HEK293T (cell line): ENCODE results near the gene PRKCH.

ENCODE experiments used
- CTCF ChIA-PET: fragments of 350-600 bp; formaldehyde crosslinking; extraction: SDS; loops from one replicate; lab custom pipeline; 2021; ENCODE audit warnings: antibody characterized with exemption, inconsistent platforms; lab: Yijun Ruan, JAX
- POLR2A ChIA-PET: fragments of 350-600 bp; formaldehyde crosslinking; extraction: SDS; loops from one replicate; lab custom pipeline; 2020; ENCODE audit warnings: antibody characterized with exemption, inconsistent platforms; lab: Yijun Ruan, JAX
- DNase-seq: peaks from one replicate; pipeline ENCODE4 v3.0.0; 2012; ENCODE audit warnings: mixed read lengths; ENCODE audit errors: extremely low spot score
- ARNT ChIP-seq: fragments of 450-650 bp; IDR thresholded peaks from 2 replicates; pipeline ENCODE4 v1.6.1; 2017; ENCODE audit warnings: mild to moderate bottlenecking
- BHLHE40 ChIP-seq: fragments of 450-650 bp; IDR thresholded peaks from 2 replicates; pipeline ENCODE4 v1.6.1; 2016; ENCODE audit warnings: mild to moderate bottlenecking, moderate library complexity, borderline replicate concordance
- CTBP1 ChIP-seq: fragments of 450-650 bp; IDR thresholded peaks from 2 replicates; pipeline ENCODE4 v1.6.1; 2016; ENCODE audit warnings: borderline replicate concordance
- ELF4 ChIP-seq: fragments of 450-650 bp; IDR thresholded peaks from 2 replicates; pipeline ENCODE4 v1.6.1; 2017; ENCODE audit warnings: antibody characterized with exemption
- FOXA1 ChIP-seq: fragments of 450-650 bp; IDR thresholded peaks from 2 replicates; pipeline ENCODE4 v1.6.1; 2016; ENCODE audit warnings: mild to moderate bottlenecking
- FOXK2 ChIP-seq: fragments of 450-650 bp; IDR thresholded peaks from 2 replicates; pipeline ENCODE4 v1.6.1; 2016; ENCODE audit warnings: mild to moderate bottlenecking
- FOXM1 ChIP-seq: fragments of 450-650 bp; IDR thresholded peaks from 2 replicates; pipeline ENCODE4 v1.6.1; 2017; ENCODE audit warnings: mild to moderate bottlenecking, borderline replicate concordance
- HDGF ChIP-seq: fragments of 450-650 bp; IDR thresholded peaks from 2 replicates; pipeline ENCODE4 v1.6.1; 2017; ENCODE audit warnings: antibody characterized with exemption, borderline replicate concordance
- L3MBTL2 ChIP-seq: fragments of 450-650 bp; conservative IDR thresholded peaks from 2 replicates; pipeline ENCODE4 v1.6.1; 2016; ENCODE audit warnings: mild to moderate bottlenecking
- LEF1 ChIP-seq: fragments of 450-650 bp; IDR thresholded peaks from 2 replicates; pipeline ENCODE4 v1.6.1; 2017; ENCODE audit warnings: mild to moderate bottlenecking, borderline replicate concordance
- NFRKB ChIP-seq: fragments of 450-650 bp; IDR thresholded peaks from 2 replicates; pipeline ENCODE4 v1.6.1; 2016; ENCODE audit warnings: mild to moderate bottlenecking, moderate library complexity
- SP1 ChIP-seq: fragments of 450-650 bp; IDR thresholded peaks from 2 replicates; pipeline ENCODE4 v1.6.1; 2017
- SUZ12 ChIP-seq: fragments of 450-650 bp; IDR thresholded peaks from 2 replicates; pipeline ENCODE4 v1.6.1; 2016; ENCODE audit warnings: mild to moderate bottlenecking
- TARDBP ChIP-seq: fragments of 450-650 bp; IDR thresholded peaks from 2 replicates; pipeline ENCODE4 v1.6.1; 2016
- ZNF384 ChIP-seq: fragments of 450-650 bp; IDR thresholded peaks from 2 replicates; pipeline ENCODE4 v1.6.1; 2016
- TF ChIP-seq, protein P1 (sequence below): fragments of 450-650 bp; IDR thresholded peaks from 2 replicates; pipeline ENCODE4 v1.6.1; 2016

The PRKCH gene

DNA sequence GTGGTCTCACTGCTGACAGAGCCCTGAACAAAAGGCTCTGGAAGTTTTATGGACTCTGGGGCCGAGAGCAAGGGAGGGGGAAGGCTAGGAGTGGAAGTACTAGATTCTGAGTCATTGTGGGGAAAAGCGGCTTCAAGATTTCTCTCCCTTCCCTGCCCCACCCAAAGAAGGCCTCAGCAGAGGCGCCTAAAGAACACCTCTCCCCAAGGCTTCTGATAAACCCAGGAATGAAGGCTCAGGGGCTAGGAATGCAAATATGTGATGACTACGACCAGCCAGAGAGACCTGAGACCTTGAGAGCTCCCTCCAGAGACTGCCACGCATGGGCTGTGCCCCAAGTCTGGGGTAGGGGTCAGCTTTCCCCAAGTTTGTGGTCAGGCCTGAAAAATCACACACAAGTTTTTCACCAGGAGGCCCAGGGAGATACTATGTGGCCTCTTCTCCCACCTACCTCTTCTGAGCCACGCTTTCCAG is 243.3 kb downstream of the PRKCH start:
- no peak for TF ChIP-seq FOXK2
- TF ChIP-seq FOXM1, result no peak
- no peak for TF ChIP-seq L3MBTL2
- no peak for TF ChIP-seq CTBP1
- no peak for DNase-seq
- POLR2A ChIA-PET, result no interaction called here
- CTCF ChIA-PET, result interaction anchor here (0.6 kb wide), 1 partner anchor 132 kb away, joined by 3 read pairs; no protein-coding TSS in a partner anchor

DNA sequence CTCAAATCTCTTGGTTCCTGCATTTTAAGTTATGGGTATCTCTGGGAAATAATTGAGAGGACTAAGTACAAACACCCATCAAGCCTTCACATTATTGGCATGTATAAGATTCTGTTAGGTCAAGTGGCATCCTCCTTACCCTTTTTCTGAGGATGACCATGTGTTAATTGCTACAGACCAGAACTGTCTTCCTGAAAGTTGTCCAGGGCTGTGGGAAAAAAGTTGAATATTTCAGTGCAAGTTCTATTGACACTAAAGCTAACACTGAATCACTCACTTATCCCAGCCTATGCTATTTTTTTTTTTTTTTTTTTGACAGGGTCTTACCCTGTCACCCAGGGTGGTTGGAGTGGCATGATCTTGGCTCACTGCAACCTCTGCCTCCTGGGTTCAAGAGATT is 243.8 kb downstream of the PRKCH start:
- TF ChIP-seq, protein P1, sequence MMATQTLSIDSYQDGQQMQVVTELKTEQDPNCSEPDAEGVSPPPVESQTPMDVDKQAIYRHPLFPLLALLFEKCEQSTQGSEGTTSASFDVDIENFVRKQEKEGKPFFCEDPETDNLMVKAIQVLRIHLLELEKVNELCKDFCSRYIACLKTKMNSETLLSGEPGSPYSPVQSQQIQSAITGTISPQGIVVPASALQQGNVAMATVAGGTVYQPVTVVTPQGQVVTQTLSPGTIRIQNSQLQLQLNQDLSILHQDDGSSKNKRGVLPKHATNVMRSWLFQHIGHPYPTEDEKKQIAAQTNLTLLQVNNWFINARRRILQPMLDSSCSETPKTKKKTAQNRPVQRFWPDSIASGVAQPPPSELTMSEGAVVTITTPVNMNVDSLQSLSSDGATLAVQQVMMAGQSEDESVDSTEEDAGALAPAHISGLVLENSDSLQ, result no peak
- TF ChIP-seq ARNT, result no peak
- no peak for TF ChIP-seq SP1
- no peak for TF ChIP-seq NFRKB
- no peak for TF ChIP-seq HDGF
- TF ChIP-seq ELF4, result no peak
- no peak for TF ChIP-seq FOXA1
- no peak for TF ChIP-seq FOXM1
- no peak for TF ChIP-seq SUZ12
- no peak for TF ChIP-seq FOXK2
- TF ChIP-seq LEF1, result no peak
- TF ChIP-seq ZNF384, result no peak
- TF ChIP-seq L3MBTL2, result no peak
- TF ChIP-seq BHLHE40, result no peak
- no peak for TF ChIP-seq CTBP1
- no peak for TF ChIP-seq TARDBP
- ChIA-PET POLR2A (no interaction called here), CTCF (interaction anchor here (0.6 kb wide), 1 partner anchor 132 kb away, joined by 3 read pairs; no protein-coding TSS in a partner anchor)
- DNase-seq, result no peak

DNA sequence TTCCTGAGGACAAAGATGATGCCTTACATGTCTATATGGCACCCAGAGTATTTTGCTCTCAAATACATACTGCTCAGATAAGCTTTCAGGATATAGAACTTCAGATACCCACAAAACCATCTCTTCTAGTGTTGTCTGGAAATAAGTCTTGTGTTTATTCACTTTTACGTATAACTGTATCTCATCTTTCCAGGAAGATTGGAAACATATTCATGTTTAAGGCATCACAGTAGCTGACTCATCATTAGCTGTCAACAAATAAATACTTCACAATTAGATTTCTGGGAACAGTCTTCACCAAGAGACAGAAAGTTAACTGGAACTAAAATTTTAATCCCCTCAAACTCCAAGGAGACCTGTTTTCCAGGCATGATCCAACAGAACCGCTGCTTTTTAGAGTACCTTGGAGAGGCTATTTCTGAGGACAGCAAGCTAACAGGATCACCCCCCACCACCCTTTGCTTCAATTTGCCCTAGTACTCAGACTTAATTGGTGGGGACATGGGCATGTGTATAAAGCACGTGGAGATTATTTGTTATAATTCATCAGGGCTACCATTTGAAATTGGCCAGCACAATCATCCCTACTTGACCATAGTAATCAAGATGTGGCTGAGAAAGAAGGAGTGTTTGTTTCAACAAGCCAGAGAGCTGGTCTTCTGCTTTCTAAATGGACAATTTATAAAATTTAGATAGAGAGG is 244.6 kb downstream of the PRKCH start:
- TF ChIP-seq SUZ12 (no peak), FOXM1 (no peak), LEF1 (no peak), L3MBTL2 (no peak), BHLHE40 (no peak), CTBP1 (no peak), HDGF (no peak), TARDBP (no peak), ELF4 (no peak)
- ChIA-PET POLR2A (no interaction called here), CTCF (interaction anchor here (0.9 kb wide), 1 partner anchor 23 kb away, joined by 3 read pairs; no protein-coding TSS in a partner anchor)
- no peak for DNase-seq

DNA sequence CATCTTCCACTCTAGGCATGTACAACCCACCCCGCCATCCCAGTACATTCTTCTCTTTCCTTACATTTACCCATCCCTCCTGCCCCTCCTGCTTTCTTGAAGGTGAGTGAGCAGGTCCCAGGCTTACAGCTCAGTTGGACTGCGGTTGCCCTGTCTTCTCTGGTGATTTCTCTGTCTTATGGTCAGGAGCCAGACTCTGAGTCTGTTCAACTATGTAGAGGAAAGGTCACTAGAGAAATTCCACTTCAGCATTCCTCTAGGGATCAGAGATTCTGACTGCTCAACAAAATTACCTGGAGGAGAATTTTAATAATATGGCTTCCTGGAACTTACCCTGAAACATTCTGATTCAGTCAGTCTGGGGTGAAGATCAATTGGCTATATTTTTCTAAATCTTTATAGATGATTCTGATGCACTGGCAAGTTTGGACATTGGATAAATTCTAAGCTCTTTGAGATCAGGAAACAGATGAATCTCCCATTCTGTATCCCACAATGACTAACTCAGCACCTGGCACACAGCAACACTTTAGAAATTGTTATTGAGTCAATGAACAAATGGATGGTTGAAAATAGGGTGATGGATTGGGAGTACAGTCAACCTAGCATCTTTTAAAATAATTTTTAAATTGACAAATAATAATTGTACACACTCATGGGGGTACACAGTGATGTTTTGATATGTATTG is 245.3 kb downstream of the PRKCH start:
- TF ChIP-seq FOXM1, result no peak
- TF ChIP-seq CTBP1, result no peak
- TF ChIP-seq ZNF384, result no peak
- no peak for TF ChIP-seq ELF4
- TF ChIP-seq HDGF, result no peak
- no peak for TF ChIP-seq LEF1
- no peak for TF ChIP-seq BHLHE40
- no peak for TF ChIP-seq TARDBP
- DNase-seq, result no peak
- POLR2A ChIA-PET, result no interaction called here
- CTCF ChIA-PET, result interaction anchor here (0.9 kb wide), 1 partner anchor 22 kb away, joined by 3 read pairs; no protein-coding TSS in a partner anchor

DNA sequence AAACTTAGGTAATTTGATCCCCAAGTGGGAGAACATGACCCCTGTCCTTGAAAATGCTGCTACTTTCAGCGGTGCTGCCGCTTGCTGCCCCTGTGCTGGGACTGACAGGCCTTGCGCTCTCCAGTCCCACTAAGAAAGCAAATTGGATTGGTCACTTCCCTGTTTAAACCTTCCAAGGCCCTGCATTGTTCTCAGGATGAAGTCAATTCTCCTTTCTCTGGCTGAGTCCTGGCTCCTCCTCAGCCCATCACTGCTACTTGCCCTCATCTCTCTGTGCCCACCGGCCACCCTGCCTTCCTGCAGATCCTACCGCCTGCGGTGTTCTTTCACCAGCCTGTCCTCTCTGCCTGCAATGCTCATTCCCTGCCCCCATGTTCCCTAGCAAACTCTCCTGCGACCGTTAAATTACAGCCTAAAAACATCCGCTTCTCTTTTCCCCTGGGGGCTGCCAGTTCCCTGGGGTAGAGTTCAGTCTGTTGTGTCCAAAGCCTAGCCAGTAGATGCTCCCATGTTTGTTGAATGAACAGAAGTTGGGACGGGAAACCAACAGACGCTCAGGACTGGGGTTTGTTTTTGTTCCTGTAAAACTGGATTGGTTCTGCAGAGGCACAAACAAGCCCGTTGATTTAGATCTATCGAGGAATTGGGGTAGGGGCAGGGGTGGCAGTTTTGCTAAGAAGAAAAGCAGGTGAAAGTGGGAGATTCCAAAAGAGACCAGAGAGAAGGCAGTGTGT is 246.6 kb downstream of the PRKCH start:
- ChIA-PET POLR2A (interaction anchor here (1.0 kb wide), 1 partner anchor 9 kb away, joined by 3 read pairs; no protein-coding TSS in a partner anchor), CTCF (no interaction called here)
- no peak for TF ChIP-seq LEF1
- no peak for TF ChIP-seq SP1
- TF ChIP-seq TARDBP, result no peak
- no peak for TF ChIP-seq HDGF
- no peak for TF ChIP-seq FOXK2
- no peak for TF ChIP-seq L3MBTL2
- TF ChIP-seq BHLHE40, result no peak
- TF ChIP-seq FOXM1, result no peak
- no peak for TF ChIP-seq FOXA1
- TF ChIP-seq, protein P1, result no peak
- no peak for TF ChIP-seq ZNF384
- TF ChIP-seq SUZ12, result no peak
- no peak for TF ChIP-seq ARNT
- TF ChIP-seq NFRKB, result no peak
- no peak for TF ChIP-seq ELF4
- no peak for TF ChIP-seq CTBP1
- no peak for DNase-seq

DNA sequence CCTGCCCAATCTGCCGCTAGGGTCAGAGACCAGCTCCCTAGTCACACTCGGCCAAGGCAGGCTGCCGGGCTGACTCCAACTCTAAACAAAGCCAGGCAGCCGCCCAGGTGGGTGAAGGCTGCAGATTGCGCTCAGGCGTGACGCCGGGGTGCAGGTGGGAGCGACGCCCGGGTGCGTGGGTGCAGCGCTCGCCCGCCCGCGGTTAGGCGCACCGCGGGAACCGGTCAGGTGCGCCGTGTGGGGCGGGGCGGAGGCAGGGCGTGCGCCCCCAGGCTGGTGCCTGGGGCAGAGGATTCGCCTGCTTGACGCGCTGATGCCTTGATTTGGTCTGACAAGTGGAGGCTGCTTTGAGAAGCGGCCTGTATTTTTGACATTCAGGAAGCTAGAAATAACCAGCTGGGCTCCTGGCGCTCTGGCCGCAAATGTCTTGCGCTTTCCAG is 247.2 kb downstream of the PRKCH start:
- ChIA-PET POLR2A (interaction anchor here (1.0 kb wide), 1 partner anchor 9 kb away, joined by 3 read pairs; no protein-coding TSS in a partner anchor), CTCF (no interaction called here)
- TF ChIP-seq BHLHE40 (no peak), NFRKB (no peak), LEF1 (no peak), FOXM1 (no peak), SP1 (no peak), ZNF384 (no peak)
- DNase-seq, result no peak
